ENCODE results near the gene BHLHA9. TPM values are rescaled to one million over a fixed set of nuclear protein-coding genes. Genes with fewer than 3 reads are reported as not detected.
"Not testable (repeated sequence)": the region's sequence is repeated elsewhere in the genome, so short reads cannot be mapped to it uniquely, and the experiment has no call there.

Gene BHLHA9
- total RNA-seq, 3 donors from 2014 or later (not counting 1 experiment from before 2014, with no cell fraction given): not detected

DNA sequence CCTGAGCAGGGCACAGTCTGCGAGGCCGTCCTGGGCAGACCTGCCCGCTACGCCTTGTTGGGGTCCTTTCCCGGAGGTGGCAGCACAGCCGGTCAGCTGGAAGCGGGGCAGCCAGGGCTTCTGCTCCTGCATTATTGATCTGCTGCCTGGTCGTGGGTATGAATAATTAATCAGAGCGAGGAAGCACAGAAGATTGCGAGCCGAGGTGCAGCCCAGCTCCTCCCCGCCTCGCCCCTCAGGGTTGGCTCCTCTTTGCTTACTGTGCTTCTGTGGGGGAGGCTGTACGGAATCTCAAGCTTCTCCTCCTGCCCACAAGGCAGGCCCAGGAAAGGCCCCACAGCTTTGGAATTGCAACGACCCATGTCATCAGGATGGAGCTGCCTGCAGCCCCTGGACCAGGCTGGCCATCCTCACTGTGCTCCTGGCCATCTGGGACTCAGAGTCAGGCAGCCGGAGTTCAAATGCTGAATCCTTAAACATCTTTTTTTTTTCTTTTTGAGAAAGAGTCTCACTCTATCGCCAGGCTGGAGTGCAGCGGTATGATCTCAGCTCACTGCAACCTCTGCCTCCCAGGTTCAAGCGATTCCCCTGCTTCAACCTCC lies 34.8 kb downstream of the BHLHA9 start:
- Histone ChIP-seq H3K27me3 (ENCODE audit: control insufficient read depth, insufficient read depth, low read length) (no peaks in the 10 kb centered on the region), H3K4me3 (ENCODE audit: low read length) (no peak overlapping the region), H3K4me1 (ENCODE audit: control insufficient read depth, insufficient read depth, low read length) (no peaks in the 10 kb centered on the region), H3K27ac (ENCODE audit: low read length) (no peak overlapping the region), H3K9me3 (ENCODE audit: control insufficient read depth, insufficient read depth, low read length) (no peaks in the 10 kb centered on the region), H3K36me3 (ENCODE audit: control insufficient read depth, insufficient read depth, low read length) (no peaks in the 10 kb centered on the region)
- no peak overlapping the region for H3K27ac Mint-ChIP-seq
- DNase-seq (no peak), ATAC-seq (no peak)
- peaks cover 16% of the 10 kb centered on the region in 2 donors for H3K27me3 Mint-ChIP-seq (ENCODE audit: low read depth in 2 of 2)
- TF ChIP-seq CTCF (IDR thresholded peaks at IDR 0.05): no peak
- WGBS (ENCODE audit: insufficient coverage): 90% methylated on average over 19 of the region's 19 CpGs
- H3K4me1 Mint-ChIP-seq: peaks cover 0 to 11% of the 10 kb centered on the region in 2 donors
- no peak overlapping the region for H3K4me3 Mint-ChIP-seq
- H3K36me3 Mint-ChIP-seq: no peaks in the 10 kb centered on the region
- intact Hi-C loops (cut with micrococcal nuclease): no loop called here
- H3K9me3 Mint-ChIP-seq: no peaks in the 10 kb centered on the region

GRCh38 chr17:1307829-1308228 lies 37.6 kb downstream of the BHLHA9 start:
- H3K36me3 Mint-ChIP-seq; H3K9me3 ChIP-seq (ENCODE audit: control insufficient read depth, insufficient read depth, low read length); H3K27me3 ChIP-seq (ENCODE audit: control insufficient read depth, insufficient read depth, low read length); ATAC-seq; H3K4me3 ChIP-seq (ENCODE audit: low read length); DNase-seq; H3K36me3 ChIP-seq (ENCODE audit: control insufficient read depth, insufficient read depth, low read length); H3K27ac ChIP-seq (ENCODE audit: low read length); H3K4me3 Mint-ChIP-seq; H3K27ac Mint-ChIP-seq; intact Hi-C loops (cut with micrococcal nuclease); H3K4me1 ChIP-seq (ENCODE audit: control insufficient read depth, insufficient read depth, low read length); H3K4me1 Mint-ChIP-seq; H3K9me3 Mint-ChIP-seq: not testable (repeated sequence)
- peaks cover 13 to 16% of the 10 kb centered on the region in 2 donors for H3K27me3 Mint-ChIP-seq (ENCODE audit: low read depth in 2 of 2)
- 76% methylated on average over 8 of the region's 16 CpGs for WGBS (ENCODE audit: insufficient coverage)

DNA sequence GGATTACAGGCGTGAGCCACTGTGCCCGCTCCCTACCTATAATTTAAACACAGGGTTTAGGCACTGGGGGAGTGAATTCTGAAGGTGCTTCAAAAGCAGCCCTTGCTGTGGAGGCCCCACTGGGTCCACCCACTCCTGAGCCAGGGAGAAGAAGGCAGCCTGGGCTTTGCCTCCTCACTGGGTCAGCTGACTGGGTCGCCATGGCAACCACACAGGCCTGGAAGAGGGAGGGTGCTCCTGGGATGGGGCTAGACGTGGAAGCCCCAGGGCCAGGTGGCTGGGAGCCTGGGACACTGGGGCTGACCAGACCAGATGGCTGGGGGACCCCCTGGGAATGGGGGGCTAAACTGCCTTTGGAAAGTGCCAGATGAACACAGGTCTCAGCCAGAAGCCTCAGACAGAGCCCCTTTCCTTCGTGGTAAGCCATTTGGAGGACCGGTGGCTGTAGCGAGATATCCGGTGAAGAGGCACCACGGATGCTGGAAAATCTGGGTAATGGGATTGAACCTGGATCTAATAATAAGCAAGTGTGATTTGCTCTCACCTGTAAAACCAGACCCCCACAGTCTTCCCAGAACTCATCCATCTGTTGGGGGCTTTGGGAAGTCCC lies 42.1 kb downstream of the BHLHA9 start:
- no peaks in the 10 kb centered on the region for H3K9me3 ChIP-seq (ENCODE audit: control insufficient read depth, insufficient read depth, low read length)
- no peaks in the 10 kb centered on the region for H3K9me3 Mint-ChIP-seq
- H3K27me3 ChIP-seq (ENCODE audit: control insufficient read depth, insufficient read depth, low read length): no peaks in the 10 kb centered on the region
- no peak overlapping the region for H3K27ac ChIP-seq (ENCODE audit: low read length)
- DNase-seq: no peak
- no peak overlapping the region for H3K27ac Mint-ChIP-seq
- H3K4me3 ChIP-seq (ENCODE audit: low read length): no peak overlapping the region
- no peaks in the 10 kb centered on the region for H3K4me1 ChIP-seq (ENCODE audit: control insufficient read depth, insufficient read depth, low read length)
- intact Hi-C loops (cut with micrococcal nuclease): no loop called here
- H3K36me3 ChIP-seq (ENCODE audit: control insufficient read depth, insufficient read depth, low read length): no peaks in the 10 kb centered on the region
- no peaks in the 10 kb centered on the region for H3K36me3 Mint-ChIP-seq
- no peak overlapping the region for H3K4me3 Mint-ChIP-seq
- no peak for ATAC-seq
- peaks cover 6 to 10% of the 10 kb centered on the region in 2 donors for H3K27me3 Mint-ChIP-seq (ENCODE audit: low read depth in 2 of 2)
- no peak for TF ChIP-seq CTCF (IDR thresholded peaks at IDR 0.05)
- no peaks in the 10 kb centered on the region for H3K4me1 Mint-ChIP-seq
- WGBS (ENCODE audit: insufficient coverage): 56% methylated on average over 9 of the region's 9 CpGs

- no peak for TF ChIP-seq CTCF (IDR thresholded peaks at IDR 0.05)
- H3K27me3 ChIP-seq (ENCODE audit: control insufficient read depth, insufficient read depth, low read length): no peaks in the 10 kb centered on the region
- H3K4me3 ChIP-seq (ENCODE audit: low read length): no peak overlapping the region
- ATAC-seq: no peak
- Mint-ChIP-seq H3K4me3 (no peak overlapping the region), H3K27ac (no peak overlapping the region), H3K27me3 (ENCODE audit: low read depth in 2 of 2) (peaks cover 0 to 4% of the 10 kb centered on the region in 2 donors), H3K4me1 (no peaks in the 10 kb centered on the region), H3K9me3 (no peaks in the 10 kb centered on the region), H3K36me3 (no peaks in the 10 kb centered on the region)
- H3K36me3 ChIP-seq (ENCODE audit: control insufficient read depth, insufficient read depth, low read length): no peaks in the 10 kb centered on the region
- H3K9me3 ChIP-seq (ENCODE audit: control insufficient read depth, insufficient read depth, low read length): no peaks in the 10 kb centered on the region
- intact Hi-C loops (cut with micrococcal nuclease): no loop called here
- WGBS (ENCODE audit: insufficient coverage): 81% methylated on average over 8 of the region's 8 CpGs
- H3K27ac ChIP-seq (ENCODE audit: low read length): no peak overlapping the region
- DNase-seq: no peak
- H3K4me1 ChIP-seq (ENCODE audit: control insufficient read depth, insufficient read depth, low read length): no peaks in the 10 kb centered on the region
Observed at GRCh38 chr17:1313270-1314005, 43.2 kb downstream of the BHLHA9 start.

Measured in natural killer cell (primary cell).